HG03342 (cell line): ENCODE measurements around the gene CNPY4.

Experiments
- ATAC-seq: cut with Tn5 transposase; IDR thresholded peaks from one replicate; pipeline ENCODE4 v1.9.1; 2021; ENCODE audit warnings: mild to moderate bottlenecking, moderate library complexity; ENCODE audit not compliant: unreplicated experiment

CNPY4 gene, protein sequence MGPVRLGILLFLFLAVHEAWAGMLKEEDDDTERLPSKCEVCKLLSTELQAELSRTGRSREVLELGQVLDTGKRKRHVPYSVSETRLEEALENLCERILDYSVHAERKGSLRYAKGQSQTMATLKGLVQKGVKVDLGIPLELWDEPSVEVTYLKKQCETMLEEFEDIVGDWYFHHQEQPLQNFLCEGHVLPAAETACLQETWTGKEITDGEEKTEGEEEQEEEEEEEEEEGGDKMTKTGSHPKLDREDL

DNA sequence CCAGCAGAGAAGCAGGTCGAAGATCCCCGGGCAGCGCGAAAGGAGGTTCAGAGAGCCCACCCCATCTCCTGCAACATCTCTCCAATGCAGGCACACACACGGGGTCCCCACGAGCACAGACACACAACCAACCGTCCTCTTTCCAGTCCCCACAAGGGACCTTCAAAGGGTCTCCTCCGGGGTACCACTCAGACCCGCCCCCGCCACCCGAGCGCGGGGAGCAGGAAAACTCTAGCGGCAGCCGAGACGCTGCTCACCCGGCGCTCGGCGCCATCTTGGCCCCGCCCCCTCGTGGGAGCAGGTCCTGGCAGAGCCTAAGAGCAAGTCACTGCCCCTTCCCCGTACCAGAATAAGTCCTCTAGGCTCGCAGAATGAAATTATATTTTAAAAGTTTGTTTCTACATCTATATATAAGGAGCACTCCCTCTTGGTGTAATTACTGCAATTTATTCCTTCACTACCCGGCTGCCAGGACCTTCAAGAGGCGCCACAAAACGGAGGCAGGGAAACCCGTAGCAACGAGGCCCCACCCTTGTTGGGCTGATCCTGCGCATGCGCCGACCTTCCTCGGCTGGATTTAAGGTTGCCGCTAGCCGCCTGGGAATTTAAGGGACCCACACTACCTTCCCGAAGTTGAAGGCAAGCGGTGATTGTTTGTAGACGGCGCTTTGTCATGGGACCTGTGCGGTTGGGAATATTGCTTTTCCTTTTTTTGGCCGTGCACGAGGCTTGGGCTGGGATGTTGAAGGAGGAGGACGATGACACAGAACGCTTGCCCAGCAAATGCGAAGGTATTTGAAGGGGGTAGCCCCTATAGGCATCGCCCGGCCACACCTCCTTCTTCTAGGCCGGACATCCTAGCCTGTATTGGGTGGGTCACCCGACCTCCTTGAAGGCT, at the start of gene CNPY4, which contains the start of gene TAF6:
Gene CNPY4 (plus strand): TSS at position 563 of the 898 bp plus-strand sequence. CDS start 111 bp downstream, at position 674.
Gene TAF6 (minus strand): TSS at position 287 of the 898 bp plus-strand sequence. CDS start 5,149 bp downstream, outside the sequence.
- peak; percentile 60 for ATAC-seq

DNA sequence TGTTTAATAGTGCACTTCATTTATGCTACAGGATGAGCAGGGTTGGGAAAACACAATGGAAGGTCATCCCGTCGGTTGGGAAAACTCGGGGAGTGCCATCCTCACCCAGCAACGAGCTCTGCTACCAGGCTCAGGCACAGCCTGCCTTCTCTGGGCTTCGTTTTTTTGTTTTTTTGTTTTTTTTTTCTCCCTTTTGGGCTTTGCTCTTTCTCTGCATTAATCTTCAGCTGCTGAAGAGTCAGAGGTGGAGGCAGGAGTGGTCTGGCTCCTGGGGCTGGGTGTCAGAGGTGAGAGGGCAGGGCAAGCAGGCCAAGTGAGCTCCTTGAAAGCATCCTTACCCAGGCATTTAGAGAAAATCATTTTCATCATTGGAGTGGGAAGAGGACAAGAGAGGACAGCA, 49.4 kb upstream of the CNPY4 start:
- no peak for ATAC-seq

GRCh38 chr7:100071018-100071723, 48.3 kb upstream of the CNPY4 start:
- ATAC-seq = no peak

GRCh38 chr7:100072462-100072861, 47.0 kb upstream of the CNPY4 start:
- no peak for ATAC-seq

- no peak for ATAC-seq
Observed at GRCh38 chr7:100074841-100075240, 44.6 kb upstream of the CNPY4 start.

DNA sequence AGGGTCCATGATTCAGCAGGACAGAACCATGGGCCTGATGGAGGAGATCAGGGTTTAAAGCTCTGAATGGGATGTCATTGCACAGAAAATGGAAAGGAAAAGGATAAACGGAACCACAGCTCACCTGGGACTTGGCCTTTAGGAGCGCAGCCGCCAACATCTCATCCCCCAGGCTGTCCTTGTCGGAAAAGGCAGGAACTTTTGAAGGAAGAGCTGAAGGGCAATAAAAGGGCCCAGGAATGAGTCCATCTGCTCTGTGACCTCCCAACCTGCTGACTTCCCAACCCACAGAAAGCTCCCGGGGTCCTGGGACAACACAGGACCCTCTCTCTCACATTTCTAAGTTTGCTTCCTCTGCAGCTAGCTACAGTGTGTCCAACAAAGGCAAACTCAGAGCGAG, 44.0 kb upstream of the CNPY4 start:
- no peak for ATAC-seq

- ATAC-seq = no peak
Observed at GRCh38 chr7:100077205-100077604, 42.2 kb upstream of the CNPY4 start.

GRCh38 chr7:100079024-100079560, 40.3 kb upstream of the CNPY4 start:
- ATAC-seq = no peak

GRCh38 chr7:100080907-100081534, 38.4 kb upstream of the CNPY4 start:
- ATAC-seq = no peak

GRCh38 chr7:100081535-100082102, 37.8 kb upstream of the CNPY4 start, which contains the start of gene ZNF3:
Gene ZNF3 (minus strand): TSS chr7:100081723. CDS start chr7:100077357, 4,366 bp downstream.
- peak; percentile 74 for ATAC-seq

DNA sequence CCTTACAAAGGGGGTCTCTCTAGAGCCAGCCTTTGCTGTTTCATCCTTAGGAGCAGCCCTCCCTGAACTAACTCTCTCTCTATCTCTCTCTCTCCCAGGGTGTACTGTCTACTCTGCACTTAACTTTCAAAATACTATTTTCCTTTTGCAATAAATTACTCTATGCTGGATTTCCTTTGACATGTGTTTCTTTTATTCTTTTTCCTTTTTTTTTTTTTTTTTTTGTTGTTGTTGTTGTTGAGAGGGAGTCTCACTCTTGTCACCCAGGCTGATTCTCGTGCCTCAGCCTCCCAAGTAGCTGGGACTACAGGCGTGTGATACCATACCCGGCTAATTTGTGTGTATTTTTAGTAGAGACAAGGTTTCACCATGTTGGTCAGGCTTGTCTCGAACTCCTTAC, 36.5 kb upstream of the CNPY4 start:
- no peak for ATAC-seq

DNA sequence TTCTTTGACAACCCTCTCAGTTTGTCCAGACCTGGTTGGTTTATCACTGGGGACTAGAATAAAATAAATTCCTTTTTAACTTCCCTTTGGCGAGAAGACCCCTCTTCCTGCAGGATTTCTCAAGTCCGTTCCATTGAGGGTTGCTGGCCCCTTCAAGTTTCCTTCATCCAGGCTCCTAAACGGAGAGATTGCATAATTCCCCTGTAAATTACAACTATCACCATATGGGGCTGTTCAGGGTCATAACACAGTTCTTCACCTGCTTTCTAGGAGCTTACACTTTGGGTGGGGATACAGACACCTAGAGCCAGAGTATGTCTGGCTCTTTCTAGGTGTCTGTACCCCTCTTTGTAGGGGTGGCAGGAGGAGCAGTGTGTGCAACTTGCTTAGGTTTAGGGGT, 33.9 kb upstream of the CNPY4 start:
- ATAC-seq = no peak

- no peak for ATAC-seq
Observed at GRCh38 chr7:100087055-100087750, 32.2 kb upstream of the CNPY4 start.

GRCh38 chr7:100088095-100088620, 31.3 kb upstream of the CNPY4 start:
- ATAC-seq = no peak

- ATAC-seq = peak; percentile 42
Observed at GRCh38 chr7:100088621-100089457, 30.6 kb upstream of the CNPY4 start, which contains the start of gene COPS6. Gene COPS6 (plus strand): TSS chr7:100088969. CDS start chr7:100088991, 22 bp downstream.

- ATAC-seq = no peak
Observed at GRCh38 chr7:100089458-100090196, 29.8 kb upstream of the CNPY4 start.

DNA sequence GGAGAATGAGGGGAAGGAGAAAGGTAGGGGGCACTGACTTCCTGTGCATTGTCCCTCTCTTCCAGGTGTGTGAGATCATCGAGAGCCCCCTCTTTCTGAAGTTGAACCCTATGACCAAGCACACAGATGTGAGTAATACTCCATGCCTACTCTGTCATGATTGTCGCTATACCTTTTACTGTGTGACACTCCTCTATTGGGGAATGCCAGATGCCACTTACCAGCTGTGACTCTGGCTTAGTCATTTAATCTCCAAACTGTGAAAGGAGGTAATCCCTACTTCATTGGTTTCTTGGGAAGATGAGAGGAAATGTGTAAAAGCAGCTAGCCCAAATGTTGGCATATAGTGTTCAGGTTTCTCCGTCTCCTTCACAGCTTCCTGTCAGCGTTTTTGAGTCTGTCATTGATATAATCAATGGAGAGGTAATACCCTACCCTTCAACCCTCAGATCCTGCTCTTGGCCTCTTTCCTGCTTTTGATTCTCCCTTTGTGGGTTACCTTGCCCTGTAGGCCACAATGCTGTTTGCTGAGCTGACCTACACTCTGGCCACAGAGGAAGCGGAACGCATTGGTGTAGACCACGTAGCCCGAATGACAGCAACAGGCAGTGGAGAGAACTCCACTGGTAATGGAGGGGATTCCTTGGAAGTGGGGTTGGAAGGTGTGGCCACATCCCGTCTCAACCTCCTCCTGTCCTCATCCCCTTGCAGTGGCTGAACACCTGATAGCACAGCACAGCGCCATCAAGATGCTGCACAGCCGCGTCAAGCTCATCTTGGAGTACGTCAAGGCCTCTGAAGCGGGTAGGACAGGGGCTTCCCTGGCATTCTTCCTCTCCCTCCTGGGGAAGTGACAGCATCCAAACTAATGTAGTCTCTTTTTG, 28.7 kb upstream of the CNPY4 start:
- ATAC-seq = no peak
